Bronchial epithelial cell (primary cell): ENCODE measurements around the gene EEF1G. TPM values are rescaled to one million over a fixed set of nuclear protein-coding genes. Genes with fewer than 3 reads are reported as not detected.

Source experiments
- DNase-seq: peaks from one replicate; pipeline ENCODE4 v3.0.0-alpha.2; 2010; ENCODE audit warnings: low read depth
- FAIRE-seq: peaks from 2 replicates; lab custom pipeline; 2011; peaks lifted over from hg19 to GRCh38; lab: Jason Lieb, UNC
- H3K27me3 ChIP-seq: 2 replicates; pipeline ENCODE4 v1.5.1; 2011; ENCODE audit warnings: low read length; ENCODE audit not compliant: control insufficient read depth, insufficient read depth
- H3K36me3 ChIP-seq: 2 replicates; pipeline ENCODE4 v1.5.1; 2011; ENCODE audit warnings: low read length; ENCODE audit not compliant: control insufficient read depth, insufficient read depth
- H3K4me3 ChIP-seq: 2 replicates; pipeline ENCODE4 v1.5.1; 2011; ENCODE audit warnings: mild to moderate bottlenecking, low read depth, low read length, control low read depth
- CTCF ChIP-seq: IDR thresholded peaks from 2 replicates; pipeline ENCODE4 v1.5.1; 2011; ENCODE audit warnings: mild to moderate bottlenecking, moderate library complexity, low read length, control low read depth, inconsistent platforms; ENCODE audit not compliant: insufficient read depth, severe bottlenecking
- total RNA-seq: library from RNA; depleted of rRNA; stranded (reverse); fragments of >200 nt; gene quantifications from 2 replicates; pipeline ENCODE4 v1.2.1, GENCODE V29; 2014

Gene EEF1G
- total RNA-seq, 1 donor from 2014 or later = 2,441 TPM

- no peak for FAIRE-seq
- Histone ChIP-seq H3K36me3 (peaks cover 7% of the 10 kb centered on the region), H3K4me3 (no peak overlapping the region), H3K27me3 (no peaks in the 10 kb centered on the region)
- TF ChIP-seq CTCF = no peak
- DNase-seq = no peak
These were observed 30.9 kb upstream of the EEF1G start for GRCh38 chr11:62604460-62605120.

- no peak overlapping the region for H3K4me3 ChIP-seq
- H3K36me3 ChIP-seq = peaks cover 5% of the 10 kb centered on the region
- TF ChIP-seq CTCF = no peak
- no peak for DNase-seq
- FAIRE-seq = no peak
- H3K27me3 ChIP-seq = no peaks in the 10 kb centered on the region
These were observed 30.1 kb upstream of the EEF1G start for GRCh38 chr11:62603776-62604299.

- no peaks in the 10 kb centered on the region for H3K27me3 ChIP-seq
- FAIRE-seq (no peak), DNase-seq (no peak)
- H3K36me3 ChIP-seq = peaks cover 9% of the 10 kb centered on the region
- no peak for TF ChIP-seq CTCF
- peak overlapping the region; percentile 91 for H3K4me3 ChIP-seq
These were observed 29.3 kb upstream of the EEF1G start for GRCh38 chr11:62603072-62603408.

GRCh38 chr11:62602141-62603071 lies 28.7 kb upstream of the EEF1G start:
- DNase-seq (no peak), FAIRE-seq (no peak)
- peak; percentile 30 for TF ChIP-seq CTCF
- Histone ChIP-seq H3K36me3 (peaks cover 10% of the 10 kb centered on the region), H3K27me3 (no peaks in the 10 kb centered on the region), H3K4me3 (peak overlapping the region; percentile 91)

GRCh38 chr11:62601372-62602140 lies 27.9 kb upstream of the EEF1G start, which contains the start of gene MTA2:
Gene MTA2, minus strand, starts transcription at chr11:62601865. Its CDS starts 415 bp downstream, at chr11:62601450.
- no peak for TF ChIP-seq CTCF
- Histone ChIP-seq H3K4me3 (peak within 1 kb of the TSS; percentile 91), H3K27me3 (no peaks in the 10 kb centered on the region), H3K36me3 (peaks cover 12% of the 10 kb centered on the region)
- FAIRE-seq (no peak), DNase-seq (peak; percentile 92)
